ENCODE measurements around the gene TEPSIN. TPM values are rescaled to one million over a fixed set of nuclear protein-coding genes. Genes with fewer than 3 reads are reported as not detected.

Gene TEPSIN
- total and polyA plus RNA-seq, 2 of the 13 experiments (the other 11 are each of a cell fraction or from before 2014, with no cell fraction given) = 16.1 to 18.8 TPM

DNA sequence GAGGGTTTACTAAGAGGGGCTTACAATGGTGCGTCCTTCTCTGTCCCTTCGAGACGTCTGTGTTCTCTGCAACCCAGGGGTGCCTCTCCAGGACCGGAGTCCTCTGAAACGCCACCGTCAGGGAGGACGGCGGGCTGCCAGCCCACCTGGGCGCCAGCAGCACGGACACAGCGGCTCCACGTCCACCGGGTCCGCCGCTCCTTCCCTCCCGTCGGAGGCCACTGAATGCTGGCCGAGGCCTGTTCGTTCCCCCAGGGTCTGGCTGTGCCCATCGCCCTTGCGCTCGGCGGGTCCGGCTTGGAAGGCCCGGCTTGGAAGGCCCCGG is 403 bp downstream of the TEPSIN start (continued):
- TF ChIP-seq, protein P1, sequence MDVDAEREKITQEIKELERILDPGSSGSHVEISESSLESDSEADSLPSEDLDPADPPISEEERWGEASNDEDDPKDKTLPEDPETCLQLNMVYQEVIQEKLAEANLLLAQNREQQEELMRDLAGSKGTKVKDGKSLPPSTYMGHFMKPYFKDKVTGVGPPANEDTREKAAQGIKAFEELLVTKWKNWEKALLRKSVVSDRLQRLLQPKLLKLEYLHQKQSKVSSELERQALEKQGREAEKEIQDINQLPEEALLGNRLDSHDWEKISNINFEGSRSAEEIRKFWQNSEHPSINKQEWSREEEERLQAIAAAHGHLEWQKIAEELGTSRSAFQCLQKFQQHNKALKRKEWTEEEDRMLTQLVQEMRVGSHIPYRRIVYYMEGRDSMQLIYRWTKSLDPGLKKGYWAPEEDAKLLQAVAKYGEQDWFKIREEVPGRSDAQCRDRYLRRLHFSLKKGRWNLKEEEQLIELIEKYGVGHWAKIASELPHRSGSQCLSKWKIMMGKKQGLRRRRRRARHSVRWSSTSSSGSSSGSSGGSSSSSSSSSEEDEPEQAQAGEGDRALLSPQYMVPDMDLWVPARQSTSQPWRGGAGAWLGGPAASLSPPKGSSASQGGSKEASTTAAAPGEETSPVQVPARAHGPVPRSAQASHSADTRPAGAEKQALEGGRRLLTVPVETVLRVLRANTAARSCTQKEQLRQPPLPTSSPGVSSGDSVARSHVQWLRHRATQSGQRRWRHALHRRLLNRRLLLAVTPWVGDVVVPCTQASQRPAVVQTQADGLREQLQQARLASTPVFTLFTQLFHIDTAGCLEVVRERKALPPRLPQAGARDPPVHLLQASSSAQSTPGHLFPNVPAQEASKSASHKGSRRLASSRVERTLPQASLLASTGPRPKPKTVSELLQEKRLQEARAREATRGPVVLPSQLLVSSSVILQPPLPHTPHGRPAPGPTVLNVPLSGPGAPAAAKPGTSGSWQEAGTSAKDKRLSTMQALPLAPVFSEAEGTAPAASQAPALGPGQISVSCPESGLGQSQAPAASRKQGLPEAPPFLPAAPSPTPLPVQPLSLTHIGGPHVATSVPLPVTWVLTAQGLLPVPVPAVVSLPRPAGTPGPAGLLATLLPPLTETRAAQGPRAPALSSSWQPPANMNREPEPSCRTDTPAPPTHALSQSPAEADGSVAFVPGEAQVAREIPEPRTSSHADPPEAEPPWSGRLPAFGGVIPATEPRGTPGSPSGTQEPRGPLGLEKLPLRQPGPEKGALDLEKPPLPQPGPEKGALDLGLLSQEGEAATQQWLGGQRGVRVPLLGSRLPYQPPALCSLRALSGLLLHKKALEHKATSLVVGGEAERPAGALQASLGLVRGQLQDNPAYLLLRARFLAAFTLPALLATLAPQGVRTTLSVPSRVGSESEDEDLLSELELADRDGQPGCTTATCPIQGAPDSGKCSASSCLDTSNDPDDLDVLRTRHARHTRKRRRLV (CRISPR knock-in tag; IDR thresholded peaks at IDR 0.05) = no peak
- TF ChIP-seq, protein P2, sequence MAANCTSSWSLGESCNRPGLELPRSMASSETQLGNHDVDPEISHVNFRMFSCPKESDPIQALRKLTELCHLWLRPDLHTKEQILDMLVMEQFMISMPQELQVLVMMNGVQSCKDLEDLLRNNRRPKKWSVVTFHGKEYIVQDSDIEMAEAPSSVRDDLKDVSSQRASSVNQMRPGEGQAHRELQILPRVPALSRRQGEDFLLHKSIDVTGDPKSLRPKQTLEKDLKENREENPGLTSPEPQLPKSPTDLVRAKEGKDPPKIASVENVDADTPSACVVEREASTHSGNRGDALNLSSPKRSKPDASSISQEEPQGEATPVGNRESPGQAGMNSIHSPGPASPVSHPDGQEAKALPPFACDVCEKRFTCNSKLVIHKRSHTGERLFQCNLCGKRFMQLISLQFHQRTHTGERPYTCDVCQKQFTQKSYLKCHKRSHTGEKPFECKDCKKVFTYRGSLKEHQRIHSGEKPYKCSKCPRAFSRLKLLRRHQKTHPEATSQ (CRISPR knock-in tag; IDR thresholded peaks at IDR 0.05; ENCODE audit: borderline replicate concordance) = no peak
- TF ChIP-seq ZNF207 (IDR thresholded peaks at IDR 0.05; ENCODE audit: borderline replicate concordance) (no peak), EZH2 (conservative IDR thresholded peaks at IDR 0.05; ENCODE audit: low read depth, low read length) (no peak), ZNF746 (CRISPR knock-in tag; IDR thresholded peaks at IDR 0.05) (no peak), U2AF1 (optimal IDR thresholded peaks at IDR 0.05; ENCODE audit: low read depth, low read length) (no peak), ZNF660 (CRISPR knock-in tag; IDR thresholded peaks at IDR 0.05; ENCODE audit: borderline replicate concordance, low read depth) (no peak), TARDBP (CRISPR knock-in tag; IDR thresholded peaks at IDR 0.05) (no peak), MAFF (IDR thresholded peaks at IDR 0.05; ENCODE audit: low read depth, low read length) (no peak), TAF15 (IDR thresholded peaks at IDR 0.05; ENCODE audit: low read depth, low read length, poor library complexity, severe bottlenecking) (no peak), HHEX (CRISPR knock-in tag; IDR thresholded peaks at IDR 0.05) (no peak), RFX5 (IDR thresholded peaks at IDR 0.05; ENCODE audit: low read depth, low read length) (no peak), ZNF776 (CRISPR knock-in tag; IDR thresholded peaks at IDR 0.05) (peak; percentile 87; the same call in 1 of the 2 replicates), ZNF768 (CRISPR knock-in tag; IDR thresholded peaks at IDR 0.05) (no peak)
- TF ChIP-seq, protein P3, sequence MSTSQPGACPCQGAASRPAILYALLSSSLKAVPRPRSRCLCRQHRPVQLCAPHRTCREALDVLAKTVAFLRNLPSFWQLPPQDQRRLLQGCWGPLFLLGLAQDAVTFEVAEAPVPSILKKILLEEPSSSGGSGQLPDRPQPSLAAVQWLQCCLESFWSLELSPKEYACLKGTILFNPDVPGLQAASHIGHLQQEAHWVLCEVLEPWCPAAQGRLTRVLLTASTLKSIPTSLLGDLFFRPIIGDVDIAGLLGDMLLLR (CRISPR knock-in tag; IDR thresholded peaks at IDR 0.05) = no peak
- TF ChIP-seq, protein P4, sequence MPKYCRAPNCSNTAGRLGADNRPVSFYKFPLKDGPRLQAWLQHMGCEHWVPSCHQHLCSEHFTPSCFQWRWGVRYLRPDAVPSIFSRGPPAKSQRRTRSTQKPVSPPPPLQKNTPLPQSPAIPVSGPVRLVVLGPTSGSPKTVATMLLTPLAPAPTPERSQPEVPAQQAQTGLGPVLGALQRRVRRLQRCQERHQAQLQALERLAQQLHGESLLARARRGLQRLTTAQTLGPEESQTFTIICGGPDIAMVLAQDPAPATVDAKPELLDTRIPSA (CRISPR knock-in tag; IDR thresholded peaks at IDR 0.05; ENCODE audit: borderline replicate concordance) = no peak
- TF ChIP-seq, protein P5, sequence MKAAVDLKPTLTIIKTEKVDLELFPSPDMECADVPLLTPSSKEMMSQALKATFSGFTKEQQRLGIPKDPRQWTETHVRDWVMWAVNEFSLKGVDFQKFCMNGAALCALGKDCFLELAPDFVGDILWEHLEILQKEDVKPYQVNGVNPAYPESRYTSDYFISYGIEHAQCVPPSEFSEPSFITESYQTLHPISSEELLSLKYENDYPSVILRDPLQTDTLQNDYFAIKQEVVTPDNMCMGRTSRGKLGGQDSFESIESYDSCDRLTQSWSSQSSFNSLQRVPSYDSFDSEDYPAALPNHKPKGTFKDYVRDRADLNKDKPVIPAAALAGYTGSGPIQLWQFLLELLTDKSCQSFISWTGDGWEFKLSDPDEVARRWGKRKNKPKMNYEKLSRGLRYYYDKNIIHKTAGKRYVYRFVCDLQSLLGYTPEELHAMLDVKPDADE (CRISPR knock-in tag; IDR thresholded peaks at IDR 0.05) = no peak
